Neural cell (in vitro differentiated cells): ENCODE measurements around the gene KRT20.

Experiments
- CTCF ChIP-seq: fragments of 450-650 bp; IDR thresholded peaks from 2 replicates; pipeline ENCODE4 v1.5.1; 2014; ENCODE audit warnings: antibody characterized with exemption, mild to moderate bottlenecking, moderate library complexity; ENCODE audit not compliant: poor library complexity, severe bottlenecking
- EP300 ChIP-seq: fragments of 450-650 bp; conservative IDR thresholded peaks from 2 replicates; pipeline ENCODE4 v1.6.1; 2014; ENCODE audit warnings: antibody characterized with exemption, mild to moderate bottlenecking, moderate library complexity; ENCODE audit not compliant: poor library complexity, severe bottlenecking
- EZH2 ChIP-seq: fragments of 200-600, 300-800 bp; shearing (Covaris generic), sonication (generic); IDR thresholded peaks from 2 replicates; pipeline ENCODE4 v1.6.1; 2014; ENCODE audit warnings: antibody characterized with exemption, low read length, borderline replicate concordance, mild to moderate bottlenecking; ENCODE audit not compliant: insufficient read depth, poor library complexity, severe bottlenecking
- MXI1 ChIP-seq: fragments of 450-650 bp; conservative IDR thresholded peaks from 2 replicates; pipeline ENCODE4 v1.6.1; 2014; ENCODE audit warnings: antibody characterized with exemption, mild to moderate bottlenecking; ENCODE audit not compliant: poor library complexity, severe bottlenecking
- POLR2AphosphoS5 ChIP-seq: IDR thresholded peaks from 2 replicates; pipeline ENCODE4 v1.6.1; 2012
- RAD21 ChIP-seq: fragments of 450-650 bp; conservative IDR thresholded peaks from 2 replicates; pipeline ENCODE4 v1.6.1; 2014; ENCODE audit warnings: antibody characterized with exemption, mild to moderate bottlenecking, moderate library complexity
- REST ChIP-seq: IDR thresholded peaks from 2 replicates; pipeline ENCODE4 v1.6.1; 2012; ENCODE audit warnings: borderline replicate concordance

DNA sequence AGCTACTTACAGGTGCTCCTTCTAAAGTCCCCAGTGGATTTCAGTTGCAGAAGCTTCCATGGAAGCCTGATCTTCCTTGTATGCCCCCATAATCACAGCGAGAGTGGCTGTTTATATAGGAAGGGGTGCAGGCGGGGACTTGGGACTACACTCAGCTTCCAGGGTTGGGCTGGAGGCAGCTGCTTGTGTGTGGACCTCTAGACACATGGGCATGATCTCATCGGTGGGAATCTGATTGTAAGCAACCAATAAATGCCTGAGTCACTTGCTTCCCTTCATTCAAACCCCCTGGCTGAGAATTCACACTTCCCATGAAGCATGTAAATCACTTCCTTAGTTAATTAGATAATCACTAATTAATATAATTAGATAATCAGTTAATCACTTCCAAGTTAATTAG, 1.0 kb upstream of the KRT20 start:
- TF ChIP-seq MXI1 (no peak), CTCF (no peak), EZH2 (no peak), EP300 (no peak), POLR2AphosphoS5 (no peak), RAD21 (no peak), REST (no peak)
